ENCODE results near the gene PLXDC1. TPM values are rescaled to one million over a fixed set of nuclear protein-coding genes. Genes with fewer than 3 reads are reported as not detected.

The PLXDC1 gene
- total and polyA plus RNA-seq, 2 of the 8 experiments (the other 6 are each of a cell fraction or from before 2014, with no cell fraction given), result 4.1 to 14.6 TPM

- H4K20me1 ChIP-seq (replicated peaks in 1 of 2; ENCODE audit: control insufficient read depth in 1 of 2, insufficient read depth in 2 of 2, low read length in 2 of 2), result no peaks in the 10 kb centered on the region
These were observed 74.2 kb downstream of the PLXDC1 start for GRCh38 chr17:39077252-39077651.

More at GRCh38 chr17:39077252-39077651, 74.2 kb downstream of the PLXDC1 start:
- no peak overlapping the region for H3K4me2 ChIP-seq (ENCODE audit: insufficient read depth in 1 of 2, low read depth in 2 of 2, low read length in 2 of 2)
- DNase-seq (ENCODE audit: low read depth in 1 of 2, low spot score in 2 of 2), result no peak
- no peak overlapping the region for H2BK12ac ChIP-seq (ENCODE audit: low read depth, low read length)
- H3K56ac ChIP-seq (replicated peaks; ENCODE audit: insufficient read length, low read depth, low read length), result no peak overlapping the region
- no peaks in the 10 kb centered on the region for H3K23me2 ChIP-seq (ENCODE audit: low read depth, low read length)
- TF ChIP-seq TCF12 (IDR thresholded peaks at IDR 0.05; ENCODE audit: low read depth, low read length), result no peak
- no peak for TF ChIP-seq SIN3A (conservative IDR thresholded peaks at IDR 0.05 in 1 of 2, IDR thresholded peaks at IDR 0.05 in 1 of 2; ENCODE audit: low read depth in 1 of 2, low read length in 2 of 2)
- no peak overlapping the region for H3K4me3 ChIP-seq (ENCODE audit: extremely low read depth in 1 of 4, insufficient read depth in 2 of 4, low read depth in 3 of 4, low read length in 4 of 4)
- ChIA-PET CTCF (ENCODE audit: partially characterized antibody) (interaction anchor here (0.7 to 3.9 kb wide), 15 partner anchors 9 to 167 kb away, joined by 3 to 25 read pairs (median 5); partner anchors contain the start of gene PLXDC1), POLR2A (ENCODE audit: partially characterized antibody) (interaction anchor here (1.3 to 1.5 kb wide), 2 partner anchors 10 to 17 kb away, joined by 3 to 5 read pairs; no protein-coding TSS in a partner anchor)
- FAIRE-seq, result no peak
- no peaks in the 10 kb centered on the region for H3K36me3 ChIP-seq (ENCODE audit: control insufficient read depth in 2 of 4, insufficient read depth in 4 of 4, low read length in 3 of 4)
- H2AK5ac ChIP-seq (ENCODE audit: low read depth, low read length), result no peak overlapping the region
- H3K4ac ChIP-seq (replicated peaks; ENCODE audit: insufficient read length, low read depth, low read length), result no peak overlapping the region
- H3K27ac ChIP-seq (ENCODE audit: low read depth, low read length), result no peak overlapping the region
- H3K23ac ChIP-seq (ENCODE audit: insufficient read length), result no peak overlapping the region
- H3K18ac ChIP-seq (ENCODE audit: extremely low read depth, low read length), result no peak overlapping the region
- no peak overlapping the region for H2BK5ac ChIP-seq (ENCODE audit: low read depth, low read length)
- H2BK20ac ChIP-seq (ENCODE audit: low read length), result no peak overlapping the region
- peaks cover 4 to 18% (median 7%) of the 10 kb centered on the region in 4 experiments for H3K4me1 ChIP-seq (replicated peaks in 1 of 4; ENCODE audit: control insufficient read depth in 3 of 4, insufficient read depth in 4 of 4, low read length in 3 of 4)
- H2AFZ ChIP-seq (ENCODE audit: low read length), result no peak overlapping the region
- H4K8ac ChIP-seq (ENCODE audit: extremely low read depth, insufficient read depth, low read length), result no peak overlapping the region
- H3K79me1 ChIP-seq (ENCODE audit: low read depth, low read length), result no peaks in the 10 kb centered on the region; the same call in 1 of the 2 replicates
- H2BK120ac ChIP-seq (replicated peaks; ENCODE audit: low read depth, low read length), result no peak overlapping the region
- H4K5ac ChIP-seq (ENCODE audit: insufficient read length, low read depth, low read length), result no peak overlapping the region
- H3K79me2 ChIP-seq (ENCODE audit: control insufficient read depth in 1 of 2, insufficient read depth in 2 of 2, low read length in 2 of 2), result no peaks in the 10 kb centered on the region
- no peaks in the 10 kb centered on the region for H3K9me3 ChIP-seq (ENCODE audit: insufficient read depth in 2 of 2, low read depth in 1 of 2, low read length in 1 of 2)
- H3K27me3 ChIP-seq (replicated peaks in 1 of 4; ENCODE audit: control insufficient read depth in 3 of 4, extremely low read depth in 1 of 4, insufficient read depth in 3 of 4, low read length in 3 of 4), result no peaks in the 10 kb centered on the region
- H3K9ac ChIP-seq (replicated peaks in 1 of 4; ENCODE audit: extremely low read depth in 1 of 4, low read depth in 3 of 4, low read length in 3 of 4), result no peak overlapping the region
- no peak overlapping the region for H4K91ac ChIP-seq (replicated peaks; ENCODE audit: insufficient read length, low read length)
- H3K14ac ChIP-seq (ENCODE audit: insufficient read length), result no peak overlapping the region
- no peak overlapping the region for H2BK15ac ChIP-seq (ENCODE audit: low read length)
- 89% methylated on average over 4 of the region's 4 CpGs; no CpG with 5 or more reads in 1 of the 2 experiments for WGBS, 2 experiments (ENCODE audit: extremely low coverage in 1 of 2, insufficient coverage in 1 of 2, insufficient read length in 1 of 2, insufficient replicate concordance in 2 of 2, low coverage in 1 of 2, low lambda C conversion rate in 2 of 2, missing lambda C conversion rate in 1 of 2)

All from H1 (cell line).